Ishikawa (cell line): ENCODE results near the gene PBLD.

Source experiments
- CEBPB ChIP-seq: IDR thresholded peaks from 2 replicates; pipeline ENCODE4 v1.6.1; 2012
- CREB1 ChIP-seq: IDR thresholded peaks from 2 replicates; pipeline ENCODE4 v1.6.1; 2012; ENCODE audit warnings: low read depth
- EGR1 ChIP-seq: IDR thresholded peaks from 2 replicates; pipeline ENCODE4 v1.6.1; 2012
- EP300 ChIP-seq: IDR thresholded peaks from 2 replicates; pipeline ENCODE4 v1.6.1; 2012; ENCODE audit warnings: borderline replicate concordance
- FOXM1 ChIP-seq: IDR thresholded peaks from 2 replicates; pipeline ENCODE4 v1.6.1; 2012; ENCODE audit warnings: low read depth, borderline replicate concordance
- MAX ChIP-seq: IDR thresholded peaks from 2 replicates; pipeline ENCODE4 v1.6.1; 2012
- NFIC ChIP-seq: IDR thresholded peaks from 2 replicates; pipeline ENCODE4 v1.6.1; 2012
- RAD21 ChIP-seq: IDR thresholded peaks from 2 replicates; pipeline ENCODE4 v1.6.1; 2012; ENCODE audit warnings: low read depth
- REST ChIP-seq: IDR thresholded peaks from 2 replicates; pipeline ENCODE4 v1.6.1; 2012; ENCODE audit warnings: low read depth, mild to moderate bottlenecking
- TAF1 ChIP-seq: IDR thresholded peaks from 2 replicates; pipeline ENCODE4 v1.6.1; 2012; ENCODE audit warnings: low read depth, mild to moderate bottlenecking
- TCF12 ChIP-seq: IDR thresholded peaks from 2 replicates; pipeline ENCODE4 v1.6.1; 2012; ENCODE audit warnings: low read depth
- TEAD4 ChIP-seq: IDR thresholded peaks from 2 replicates; pipeline ENCODE4 v1.6.1; 2012
- USF1 ChIP-seq: IDR thresholded peaks from 2 replicates; pipeline ENCODE4 v1.6.1; 2012
- YY1 ChIP-seq: IDR thresholded peaks from 2 replicates; pipeline ENCODE4 v1.6.1; 2012; ENCODE audit warnings: low read depth

The PBLD gene

DNA sequence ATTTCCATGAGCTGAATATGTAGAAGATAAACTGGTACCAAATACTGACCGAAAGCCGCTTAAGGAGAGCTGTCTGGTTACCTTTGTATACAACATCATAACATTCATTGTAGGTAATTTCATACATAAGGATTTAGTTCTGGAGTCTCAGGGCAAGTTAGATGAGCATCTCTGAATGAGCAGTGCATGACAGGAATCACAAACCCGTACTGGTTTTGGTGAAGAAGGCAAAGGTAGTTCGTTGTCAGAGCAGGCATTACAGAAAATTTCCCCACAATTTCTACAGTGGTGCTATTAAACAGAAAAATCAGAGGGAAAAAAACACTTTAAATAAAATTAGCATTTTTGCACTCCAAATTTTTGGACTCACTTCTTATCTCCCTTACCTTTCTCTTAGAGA lies 12.9 kb upstream of the PBLD start:
- TF ChIP-seq NFIC (no peak), EP300 (no peak), CREB1 (no peak), EGR1 (no peak), MAX (no peak), USF1 (no peak), YY1 (no peak), REST (no peak)

GRCh38 chr10:68342909-68343516 lies 10.3 kb upstream of the PBLD start:
- TF ChIP-seq CREB1 (no peak), RAD21 (no peak)

- TF ChIP-seq TCF12: no peak
- TF ChIP-seq FOXM1: no peak
- TF ChIP-seq TEAD4: no peak
- no peak for TF ChIP-seq USF1
- no peak for TF ChIP-seq YY1
- TF ChIP-seq NFIC: no peak
- no peak for TF ChIP-seq MAX
- no peak for TF ChIP-seq CEBPB
- TF ChIP-seq TAF1: no peak
- TF ChIP-seq REST: no peak
- no peak for TF ChIP-seq RAD21
- no peak for TF ChIP-seq CREB1
These were observed 7.8 kb upstream of the PBLD start for GRCh38 chr10:68340358-68341080.

GRCh38 chr10:68336754-68337351 lies 4.1 kb upstream of the PBLD start:
- TF ChIP-seq REST (no peak), TAF1 (no peak), TCF12 (no peak), CREB1 (no peak), YY1 (no peak), RAD21 (no peak), USF1 (no peak), FOXM1 (no peak), CEBPB (no peak), EP300 (no peak)
